A549 (cell line): ENCODE results near the gene DRC7. TPM values are rescaled to one million over a fixed set of nuclear protein-coding genes. Genes with fewer than 3 reads are reported as not detected.

Source experiments
- ATAC-seq, 2 experiments: fragments of 200-7000 bp in 1 of 2; fragments of >200 bp in 1 of 2; cut with Nextera tagmentation in 1 of 2; cut with Tn5 transposase in 1 of 2; 3 replicates each; pipeline versions ENCODE4 v1.8.0 to v1.9.1; 2018 to 2020; ENCODE audit warnings: mild to moderate bottlenecking in 1 of 2, moderate library complexity in 1 of 2
- CTCF ChIA-PET: fragments of 300-600 bp; sonication (Branson Sonifier 250); formaldehyde crosslinking; extraction: SDS; loops from one replicate; lab custom pipeline; 2021; ENCODE audit warnings: antibody characterized with exemption, inconsistent platforms; lab: Yijun Ruan, JAX
- POLR2A ChIA-PET: fragments of 350-600 bp; formaldehyde crosslinking; extraction: SDS; loops from one replicate; lab custom pipeline; 2021; ENCODE audit warnings: antibody characterized with exemption, inconsistent platforms; lab: Yijun Ruan, JAX
- DNase-seq, 2 experiments: peaks; one replicate each; pipeline versions ENCODE4 v3.0.0 to v3.0.0-alpha.2; 2011 to 2016; ENCODE audit warnings: low read depth in 1 of 2, low spot score in 1 of 2
- FAIRE-seq: peaks from 2 replicates; lab custom pipeline; 2011; peaks lifted over from hg19 to GRCh38; lab: Jason Lieb, UNC
- H3K27ac ChIP-seq, 2 experiments: fragments of >200 bp; sonication (Bioruptor Twin); formaldehyde crosslinking; 3 replicates each; pipeline ENCODE4 v1.5.1; 2016 to 2017
- H3K4me1 ChIP-seq: fragments of >200 bp; sonication (Bioruptor Twin); formaldehyde crosslinking; 3 replicates; pipeline ENCODE4 v1.6.1; 2016
- H3K4me2 ChIP-seq: fragments of >200 bp; sonication (Bioruptor Twin); formaldehyde crosslinking; 3 replicates; pipeline ENCODE4 v1.6.1; 2016
- H3K4me3 ChIP-seq: fragments of >200 bp; sonication (Bioruptor Twin); formaldehyde crosslinking; 3 replicates; pipeline ENCODE4 v1.5.1; 2016
- H3K9me3 ChIP-seq: fragments of >200 bp; sonication (Bioruptor Twin); formaldehyde crosslinking; 3 replicates; pipeline ENCODE4 v1.6.1; 2016
- CBX8 ChIP-seq: fragments of 200-600 bp; sonication (generic); IDR thresholded peaks from 2 replicates; pipeline ENCODE4 v1.6.1; 2016
- EHMT2 ChIP-seq: fragments of 200-600 bp; sonication (generic); IDR thresholded peaks from 2 replicates; pipeline ENCODE4 v1.6.1; 2016; ENCODE audit warnings: antibody characterized with exemption, low read depth, mild to moderate bottlenecking, moderate library complexity
- ESRRA ChIP-seq: fragments of 150-350 bp; IDR thresholded peaks from 2 replicates; pipeline ENCODE4 v1.6.1; 2014; ENCODE audit warnings: mild to moderate bottlenecking, low read length, borderline replicate concordance
- HOXB13 ChIP-seq: fragments of 250-450 bp; sonication (Bioruptor Pico); IDR thresholded peaks from 2 replicates; pipeline ENCODE4 v1.5.0; 2020; ENCODE audit warnings: low read depth, mild to moderate bottlenecking, moderate library complexity
- JUN ChIP-seq, 2 experiments: fragments of >200 bp; sonication (Bioruptor Twin); formaldehyde crosslinking; IDR thresholded peaks; 2 replicates in 1 of 2; 3 replicates in 1 of 2; pipeline ENCODE4 v1.6.1; 2016 to 2017
- NPAS2 ChIP-seq: fragments of 250-450 bp; sonication (Bioruptor Pico); IDR thresholded peaks from 2 replicates; pipeline ENCODE4 v1.8.0; 2022; ENCODE audit warnings: mild to moderate bottlenecking, moderate library complexity, borderline replicate concordance
- POLR2AphosphoS2 ChIP-seq: conservative IDR thresholded peaks from 2 replicates; pipeline ENCODE4 v1.6.1; 2012; ENCODE audit warnings: low read length, improper control_type of control experiment, inconsistent platforms
- RAD21 ChIP-seq, 2 experiments: fragments of >200 bp in 1 of 2; sonication (Bioruptor Twin) in 1 of 2; formaldehyde crosslinking in 1 of 2; IDR thresholded peaks in 1 of 2; conservative IDR thresholded peaks in 1 of 2; 2 replicates in 1 of 2; 3 replicates in 1 of 2; pipeline ENCODE4 v1.6.1; 2012 to 2018; ENCODE audit warnings: inconsistent platforms in 1 of 2
- RFX5 ChIP-seq: fragments of 450-650 bp; IDR thresholded peaks from 2 replicates; pipeline ENCODE4 v1.7.1; 2014; ENCODE audit warnings: antibody characterized with exemption, mild to moderate bottlenecking, moderate library complexity
- WGBS: methylation state at CpG from one replicate; pipeline ENCODE4 v1.1.6; 2017; ENCODE audit errors: missing lambda C conversion rate; 5-methylcytosine and 5-hydroxymethylcytosine counted together
- polyA plus RNA-seq, 4 experiments: library from polyadenylated mRNA; depleted of rRNA in 3 of 4; stranded (reverse); fragments of >200 nt; fragmentation: RNase III in 1 of 4; extraction: RNeasy Plus Mini Kit Qiagen cat#74134 plus additional on column Dnase treatment in 1 of 4; gene quantifications; 2 replicates in 3 of 4; 3 replicates in 1 of 4; pipeline ENCODE4 v1.2.3, GENCODE V29; 2011 to 2017
- TF ChIP-seq, protein P1 (sequence below): fragments of 250-450 bp; sonication (Bioruptor Pico); IDR thresholded peaks from 2 replicates; pipeline ENCODE4 v1.5.0; 2021; ENCODE audit warnings: mild to moderate bottlenecking, moderate library complexity, borderline replicate concordance
- TF ChIP-seq, protein P2 (sequence below): fragments of 150-350 bp; IDR thresholded peaks from 2 replicates; pipeline ENCODE4 v1.6.1; 2014; ENCODE audit warnings: low read depth, mild to moderate bottlenecking, low read length
- TF ChIP-seq, protein P3 (sequence below): IDR thresholded peaks from 2 replicates; pipeline ENCODE4 v1.6.1; 2012

DRC7 gene
- polyA plus RNA-seq, 2 of the 4 experiments (the other 2 are of a cell fraction): 0.10 to 0.28 TPM

DNA sequence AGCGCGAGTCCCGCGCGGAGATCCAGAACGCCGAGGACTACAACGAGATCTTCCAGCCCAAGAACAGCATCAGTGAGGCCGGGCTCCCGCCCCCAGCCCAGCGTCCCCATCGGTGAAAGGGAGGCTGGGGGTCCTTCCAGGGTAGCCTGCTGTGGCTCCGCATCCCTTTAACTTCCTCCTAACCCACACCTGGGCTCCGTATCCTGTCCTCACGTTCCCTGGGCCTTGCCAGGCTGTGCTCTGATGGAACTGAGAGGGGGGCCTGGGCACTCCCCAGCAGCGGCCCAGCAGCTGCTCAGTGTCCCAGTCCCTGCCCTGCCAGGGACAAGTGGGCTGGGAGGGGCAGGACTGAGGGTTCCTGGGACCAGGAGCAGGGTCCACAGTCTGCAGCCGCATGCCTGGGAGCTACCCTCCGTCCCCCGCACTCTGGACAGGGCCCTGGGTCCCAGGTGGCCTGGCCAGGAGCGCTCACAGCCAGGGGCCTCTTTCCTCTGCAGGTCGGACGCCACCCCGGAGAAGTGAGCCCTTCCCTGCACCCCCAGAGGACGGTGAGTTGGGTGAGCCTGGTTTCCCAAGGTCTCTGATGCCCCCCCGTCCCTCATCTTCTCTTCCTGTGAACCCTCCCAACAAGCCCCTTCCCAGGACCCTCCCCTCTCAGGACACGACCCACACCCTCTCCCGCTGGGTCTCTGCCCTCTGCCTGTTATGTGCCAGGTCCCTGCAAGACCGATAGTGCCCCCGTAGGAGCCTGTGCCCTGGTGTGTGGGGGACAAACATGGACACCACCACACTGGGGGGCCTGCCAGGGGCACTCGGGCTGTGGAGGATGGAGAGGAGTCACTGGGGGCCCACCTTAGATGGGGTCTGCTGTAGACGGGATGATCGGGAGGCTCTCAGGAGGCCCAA lies 59.1 kb downstream of the DRC7 start:
- POLR2A ChIA-PET: interaction anchor here (0.6 kb wide), 1 partner anchor 55 kb away, joined by 8 read pairs; no protein-coding TSS in a partner anchor
- ATAC-seq: no peak
- WGBS: 92% methylated on average over 28 of the region's 32 CpGs

DNA sequence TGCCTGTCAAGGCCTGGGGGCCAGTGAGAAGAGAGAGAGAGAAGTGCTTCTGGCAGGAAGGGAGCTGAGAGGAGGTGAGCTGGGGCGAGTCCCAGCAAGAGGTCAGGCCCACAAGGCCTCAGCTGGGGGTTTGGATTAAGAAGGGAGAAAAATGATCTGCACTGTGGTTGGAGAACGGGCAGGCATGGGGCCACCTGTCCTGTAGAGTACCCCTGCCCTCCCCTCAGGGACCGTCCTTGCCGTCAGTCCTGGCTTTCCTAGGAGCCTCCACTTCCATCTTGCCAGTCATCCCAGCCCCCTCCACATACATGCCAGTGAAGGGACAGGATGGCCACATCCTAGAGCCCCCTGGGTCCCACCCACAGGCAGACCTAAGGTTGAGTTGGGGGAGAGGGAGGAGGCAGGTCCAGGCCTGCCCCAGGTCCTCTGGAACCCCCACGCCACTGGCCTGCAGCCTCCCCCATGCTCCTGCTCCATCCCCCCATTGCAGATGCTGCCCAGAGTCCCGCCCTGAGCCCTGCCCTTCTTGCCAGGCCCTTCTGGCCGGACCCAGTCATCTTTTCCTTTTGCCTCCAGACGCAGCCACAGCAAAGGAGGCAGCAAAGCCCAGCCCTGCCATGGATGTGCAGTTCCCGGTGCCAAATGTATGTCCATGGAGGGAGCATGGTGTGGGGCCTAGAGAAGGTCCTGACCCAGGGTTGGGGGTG lies 59.9 kb downstream of the DRC7 start:
- Histone ChIP-seq H3K27ac (peak overlapping the region; percentile 27 to 76; a peak in 2 of 6 replicates), H3K4me3 (no peak overlapping the region), H3K4me2 (no peak overlapping the region), H3K9me3 (no peaks in the 10 kb centered on the region), H3K4me1 (peaks cover 49% of the 10 kb centered on the region)
- DNase-seq (no peak), FAIRE-seq (no peak), ATAC-seq (no peak)
- TF ChIP-seq, protein P1, sequence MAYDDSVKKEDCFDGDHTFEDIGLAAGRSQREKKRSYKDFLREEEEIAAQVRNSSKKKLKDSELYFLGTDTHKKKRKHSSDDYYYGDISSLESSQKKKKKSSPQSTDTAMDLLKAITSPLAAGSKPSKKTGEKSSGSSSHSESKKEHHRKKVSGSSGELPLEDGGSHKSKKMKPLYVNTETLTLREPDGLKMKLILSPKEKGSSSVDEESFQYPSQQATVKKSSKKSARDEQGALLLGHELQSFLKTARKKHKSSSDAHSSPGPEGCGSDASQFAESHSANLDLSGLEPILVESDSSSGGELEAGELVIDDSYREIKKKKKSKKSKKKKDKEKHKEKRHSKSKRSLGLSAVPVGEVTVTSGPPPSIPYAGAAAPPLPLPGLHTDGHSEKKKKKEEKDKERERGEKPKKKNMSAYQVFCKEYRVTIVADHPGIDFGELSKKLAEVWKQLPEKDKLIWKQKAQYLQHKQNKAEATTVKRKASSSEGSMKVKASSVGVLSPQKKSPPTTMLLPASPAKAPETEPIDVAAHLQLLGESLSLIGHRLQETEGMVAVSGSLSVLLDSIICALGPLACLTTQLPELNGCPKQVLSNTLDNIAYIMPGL: no peak
- TF ChIP-seq ESRRA (no peak), NPAS2 (CRISPR knock-in tag) (no peak), CBX8 (no peak), RAD21 (conservative IDR thresholded peaks at IDR 0.05 in 1 of 2, IDR thresholded peaks at IDR 0.05 in 1 of 2) (no peak)
- TF ChIP-seq, protein P2, sequence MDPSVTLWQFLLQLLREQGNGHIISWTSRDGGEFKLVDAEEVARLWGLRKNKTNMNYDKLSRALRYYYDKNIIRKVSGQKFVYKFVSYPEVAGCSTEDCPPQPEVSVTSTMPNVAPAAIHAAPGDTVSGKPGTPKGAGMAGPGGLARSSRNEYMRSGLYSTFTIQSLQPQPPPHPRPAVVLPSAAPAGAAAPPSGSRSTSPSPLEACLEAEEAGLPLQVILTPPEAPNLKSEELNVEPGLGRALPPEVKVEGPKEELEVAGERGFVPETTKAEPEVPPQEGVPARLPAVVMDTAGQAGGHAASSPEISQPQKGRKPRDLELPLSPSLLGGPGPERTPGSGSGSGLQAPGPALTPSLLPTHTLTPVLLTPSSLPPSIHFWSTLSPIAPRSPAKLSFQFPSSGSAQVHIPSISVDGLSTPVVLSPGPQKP: no peak
- CTCF ChIA-PET: interaction anchor here (0.8 to 7.9 kb wide), 7 partner anchors 14 to 245 kb away, joined by 3 to 46 read pairs (median 24); partner anchors contain the start of genes USB1 and ZNF319
- 88% methylated on average over 6 of the region's 9 CpGs for WGBS
- POLR2A ChIA-PET: interaction anchor here (0.6 to 1.2 kb wide), 2 partner anchors 19 to 54 kb away, joined by 3 to 8 read pairs; partner anchors contain the start of gene KATNB1

More for the DNA sequence above, 59.1 kb downstream of the DRC7 start:
- Histone ChIP-seq H3K4me1 (peaks cover 41% of the 10 kb centered on the region), H3K9me3 (no peaks in the 10 kb centered on the region), H3K4me3 (no peak overlapping the region), H3K4me2 (no peak overlapping the region), H3K27ac (peak overlapping the region; percentile 27 to 76; a peak in 2 of 6 replicates)
- DNase-seq: no peak
- CTCF ChIA-PET: interaction anchor here (0.8 to 7.9 kb wide), 3 partner anchors 13 to 178 kb away, joined by 3 to 46 read pairs (median 4); no protein-coding TSS in a partner anchor
- FAIRE-seq: no peak
- TF ChIP-seq HOXB13 (CRISPR knock-in tag) (no peak), RFX5 (no peak), EHMT2 (no peak), POLR2AphosphoS2 (peak; percentile 49; the same call in 1 of the 2 replicates), JUN (IDR thresholded peaks at IDR 0.05) (0 out of 5 replicates have a peak, but pooled peaks of 1 of the 2 experiments have one; percentile 20)
- TF ChIP-seq, protein P2: no peak
- TF ChIP-seq, protein P3, sequence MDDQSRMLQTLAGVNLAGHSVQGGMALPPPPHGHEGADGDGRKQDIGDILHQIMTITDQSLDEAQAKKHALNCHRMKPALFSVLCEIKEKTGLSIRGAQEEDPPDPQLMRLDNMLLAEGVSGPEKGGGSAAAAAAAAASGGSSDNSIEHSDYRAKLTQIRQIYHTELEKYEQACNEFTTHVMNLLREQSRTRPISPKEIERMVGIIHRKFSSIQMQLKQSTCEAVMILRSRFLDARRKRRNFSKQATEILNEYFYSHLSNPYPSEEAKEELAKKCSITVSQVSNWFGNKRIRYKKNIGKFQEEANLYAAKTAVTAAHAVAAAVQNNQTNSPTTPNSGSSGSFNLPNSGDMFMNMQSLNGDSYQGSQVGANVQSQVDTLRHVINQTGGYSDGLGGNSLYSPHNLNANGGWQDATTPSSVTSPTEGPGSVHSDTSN: no peak
- TF ChIP-seq, all 56 proteins: peak for 2
